Upper lobe of left lung (tissue), 4 donors: ENCODE data around the gene TPM1.

ENCODE experiments used
- CTCF ChIP-seq, 6 experiments: fragments of 450-650 bp in 4 of 6; fragments of 200-600 bp in 2 of 6; sonication (generic) in 2 of 6; IDR thresholded peaks; one replicate each; pipeline ENCODE4 v1.5.1; 2016 to 2019; ENCODE audit warnings: antibody characterized with exemption in 6 of 6
- EP300 ChIP-seq, 4 donors: sonication (generic); formaldehyde crosslinking; IDR thresholded peaks; one replicate each; pipeline ENCODE4 v1.5.1; 2017; ENCODE audit warnings: antibody characterized with exemption in 4 of 4, control low read depth in 2 of 4
- POLR2A ChIP-seq, 4 donors: fragments of 450-650 bp; IDR thresholded peaks; one replicate each; pipeline ENCODE4 v1.5.1; 2016 to 2017; ENCODE audit warnings: antibody characterized with exemption in 4 of 4, mild to moderate bottlenecking in 2 of 4

GRCh38 chr15:63041974-63042876 lies at the start of gene TPM1:
- TF ChIP-seq POLR2A (IDR thresholded peaks at IDR 0.05) (peak in 2 of 4 donors; percentile 38 to 63), CTCF (IDR thresholded peaks at IDR 0.05) (no peak), EP300 (IDR thresholded peaks at IDR 0.05) (no peak)
